GM12878 (cell line): ENCODE measurements around the gene DNAJC18. TPM values are rescaled to one million over a fixed set of nuclear protein-coding genes. Genes with fewer than 3 reads are reported as not detected.

Experiments used
- CREB1 ChIP-seq: IDR thresholded peaks from 2 replicates; pipeline ENCODE4 v1.6.1; 2012; ENCODE audit warnings: low read depth, mild to moderate bottlenecking, inconsistent platforms
- KLF5 ChIP-seq: fragments of 450-650 bp; IDR thresholded peaks from 2 replicates; pipeline ENCODE4 v1.6.1; 2014; ENCODE audit warnings: mild to moderate bottlenecking; ENCODE audit not compliant: partially characterized antibody
- PAX5 ChIP-seq: IDR thresholded peaks from 2 replicates; pipeline ENCODE4 v1.6.1; 2011; ENCODE audit warnings: low read depth, low read length, borderline replicate concordance
- REST ChIP-seq: IDR thresholded peaks from 2 replicates; pipeline ENCODE4 v1.6.1; 2012; ENCODE audit warnings: mild to moderate bottlenecking, low read depth, low read length
- SP1 ChIP-seq: IDR thresholded peaks from one replicate; pipeline ENCODE4 v1.6.1; 2011; ENCODE audit warnings: low read depth, low read length
- SPI1 ChIP-seq: IDR thresholded peaks from 2 replicates; pipeline ENCODE4 v1.6.1; 2011; ENCODE audit warnings: low read depth, mild to moderate bottlenecking, low read length, moderate library complexity, borderline replicate concordance; ENCODE audit not compliant: insufficient read depth
- STAT1 ChIP-seq: fragments of 450-650 bp; conservative IDR thresholded peaks from 2 replicates; pipeline ENCODE4 v1.6.1; 2014; ENCODE audit warnings: antibody characterized with exemption, mild to moderate bottlenecking
- TAF1 ChIP-seq: IDR thresholded peaks from 2 replicates; pipeline ENCODE4 v1.6.1; 2011; ENCODE audit warnings: mild to moderate bottlenecking, low read depth, low read length, borderline replicate concordance
- TCF7 ChIP-seq: IDR thresholded peaks from 2 replicates; pipeline ENCODE4 v1.6.1; 2014; ENCODE audit warnings: antibody characterized with exemption, borderline replicate concordance
- polyA plus RNA-seq, 11 experiments: library from polyadenylated mRNA; depleted of rRNA in 4 of 11; unstranded in 6 of 11; stranded (reverse) in 5 of 11; fragments of >200 nt; fragmentation: Nextera tagmentation in 4 of 11; fragmentation: Illumina TruSeq in 1 of 11; extraction: Ambion mirVana in 4 of 11; extraction: Trizol in 1 of 11; gene quantifications; 1 replicate in 1 of 11; 2 replicates in 10 of 11; pipeline versions ENCODE4 v1.2.1 to v1.2.3, GENCODE V29; 2011 to 2016; ENCODE audit warnings: inconsistent platforms in 2 of 11, missing spikeins in 2 of 11, low read depth in 1 of 11
- total RNA-seq, 4 experiments: library from RNA; depleted of rRNA in 3 of 4; stranded (reverse); fragments of >200 nt in 3 of 4; fragmentation: Illumina TruSeq in 1 of 4; extraction: Trizol in 1 of 4; gene quantifications; 2 replicates each; pipeline versions ENCODE4 v1.2.1 to v1.2.3, GENCODE V29; 2013 to 2021
- TF ChIP-seq, protein P1 (sequence below): fragments of 450-650 bp; IDR thresholded peaks from 2 replicates; pipeline ENCODE4 v1.6.1; 2016; ENCODE audit warnings: mild to moderate bottlenecking
- TF ChIP-seq, protein P2 (sequence below): fragments of 450-650 bp; IDR thresholded peaks from 2 replicates; pipeline ENCODE4 v1.6.1; 2016; ENCODE audit warnings: mild to moderate bottlenecking, moderate library complexity, borderline replicate concordance
- TF ChIP-seq, protein P3 (sequence below): IDR thresholded peaks from 2 replicates; pipeline ENCODE4 v1.6.1; 2012; ENCODE audit warnings: low read depth, low read length, improper control_type of control experiment

Gene DNAJC18
- total and polyA plus RNA-seq, 10 of the 15 experiments (the other 5 are each of a cell fraction or from before 2014, with no cell fraction given), result 6.4 to 26.7 (median 17.7) TPM

DNA sequence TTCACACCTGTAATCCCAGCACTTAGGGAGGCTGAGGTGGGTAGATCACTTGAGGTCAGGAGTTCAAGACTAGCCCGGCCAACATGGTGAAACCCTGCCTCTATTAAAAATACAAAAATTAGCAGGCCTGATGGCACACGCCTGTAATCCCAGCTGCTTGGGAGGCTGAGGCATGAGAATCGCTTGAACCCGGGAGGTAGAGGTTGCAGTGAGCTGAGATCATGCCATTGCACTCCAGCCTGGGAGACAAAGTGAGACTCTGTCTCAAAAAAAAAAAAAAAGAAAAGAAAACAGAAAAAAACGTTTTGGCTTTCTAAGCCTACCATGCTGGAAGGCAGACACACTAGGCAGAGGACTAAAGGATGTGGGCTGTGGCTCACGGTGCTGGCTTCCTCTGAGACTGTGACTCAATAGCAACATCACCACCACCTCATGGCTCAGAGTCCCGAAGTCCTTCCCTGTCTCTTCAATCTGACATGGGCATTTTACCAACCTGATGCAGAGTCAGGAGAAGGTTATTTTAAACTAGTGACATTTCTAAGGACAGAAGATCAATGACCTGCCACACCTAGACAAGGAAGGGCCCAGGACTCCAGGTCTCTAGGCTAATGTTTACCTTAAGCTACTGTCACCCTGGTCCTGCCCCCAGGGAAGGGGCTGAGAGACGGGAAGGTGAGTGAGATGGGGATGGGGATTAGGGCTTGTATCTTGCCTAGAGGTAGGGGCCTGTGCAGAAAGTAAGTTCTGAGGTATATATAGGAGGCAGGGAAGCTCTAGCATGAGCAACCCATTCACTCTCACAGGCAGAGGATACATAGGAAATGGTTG is 19.5 kb upstream of the DNAJC18 start (continued):
- TF ChIP-seq, protein P1, sequence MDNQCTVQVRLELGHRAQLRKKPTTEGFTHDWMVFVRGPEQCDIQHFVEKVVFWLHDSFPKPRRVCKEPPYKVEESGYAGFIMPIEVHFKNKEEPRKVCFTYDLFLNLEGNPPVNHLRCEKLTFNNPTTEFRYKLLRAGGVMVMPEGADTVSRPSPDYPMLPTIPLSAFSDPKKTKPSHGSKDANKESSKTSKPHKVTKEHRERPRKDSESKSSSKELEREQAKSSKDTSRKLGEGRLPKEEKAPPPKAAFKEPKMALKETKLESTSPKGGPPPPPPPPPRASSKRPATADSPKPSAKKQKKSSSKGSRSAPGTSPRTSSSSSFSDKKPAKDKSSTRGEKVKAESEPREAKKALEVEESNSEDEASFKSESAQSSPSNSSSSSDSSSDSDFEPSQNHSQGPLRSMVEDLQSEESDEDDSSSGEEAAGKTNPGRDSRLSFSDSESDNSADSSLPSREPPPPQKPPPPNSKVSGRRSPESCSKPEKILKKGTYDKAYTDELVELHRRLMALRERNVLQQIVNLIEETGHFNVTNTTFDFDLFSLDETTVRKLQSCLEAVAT, result peak; percentile 37; the same call in 1 of the 2 replicates
- no peak for TF ChIP-seq REST
- TF ChIP-seq STAT1, result no peak
- TF ChIP-seq TAF1, result no peak
- peak; percentile 27; the same call in 1 of the 2 replicates for TF ChIP-seq PAX5
- TF ChIP-seq KLF5, result no peak
- TF ChIP-seq TCF7, result no peak
- TF ChIP-seq CREB1, result peak; percentile 90
- TF ChIP-seq SPI1, result peak; percentile 15; the same call in 1 of the 2 replicates
- TF ChIP-seq SP1, result no peak
- TF ChIP-seq, protein P2, sequence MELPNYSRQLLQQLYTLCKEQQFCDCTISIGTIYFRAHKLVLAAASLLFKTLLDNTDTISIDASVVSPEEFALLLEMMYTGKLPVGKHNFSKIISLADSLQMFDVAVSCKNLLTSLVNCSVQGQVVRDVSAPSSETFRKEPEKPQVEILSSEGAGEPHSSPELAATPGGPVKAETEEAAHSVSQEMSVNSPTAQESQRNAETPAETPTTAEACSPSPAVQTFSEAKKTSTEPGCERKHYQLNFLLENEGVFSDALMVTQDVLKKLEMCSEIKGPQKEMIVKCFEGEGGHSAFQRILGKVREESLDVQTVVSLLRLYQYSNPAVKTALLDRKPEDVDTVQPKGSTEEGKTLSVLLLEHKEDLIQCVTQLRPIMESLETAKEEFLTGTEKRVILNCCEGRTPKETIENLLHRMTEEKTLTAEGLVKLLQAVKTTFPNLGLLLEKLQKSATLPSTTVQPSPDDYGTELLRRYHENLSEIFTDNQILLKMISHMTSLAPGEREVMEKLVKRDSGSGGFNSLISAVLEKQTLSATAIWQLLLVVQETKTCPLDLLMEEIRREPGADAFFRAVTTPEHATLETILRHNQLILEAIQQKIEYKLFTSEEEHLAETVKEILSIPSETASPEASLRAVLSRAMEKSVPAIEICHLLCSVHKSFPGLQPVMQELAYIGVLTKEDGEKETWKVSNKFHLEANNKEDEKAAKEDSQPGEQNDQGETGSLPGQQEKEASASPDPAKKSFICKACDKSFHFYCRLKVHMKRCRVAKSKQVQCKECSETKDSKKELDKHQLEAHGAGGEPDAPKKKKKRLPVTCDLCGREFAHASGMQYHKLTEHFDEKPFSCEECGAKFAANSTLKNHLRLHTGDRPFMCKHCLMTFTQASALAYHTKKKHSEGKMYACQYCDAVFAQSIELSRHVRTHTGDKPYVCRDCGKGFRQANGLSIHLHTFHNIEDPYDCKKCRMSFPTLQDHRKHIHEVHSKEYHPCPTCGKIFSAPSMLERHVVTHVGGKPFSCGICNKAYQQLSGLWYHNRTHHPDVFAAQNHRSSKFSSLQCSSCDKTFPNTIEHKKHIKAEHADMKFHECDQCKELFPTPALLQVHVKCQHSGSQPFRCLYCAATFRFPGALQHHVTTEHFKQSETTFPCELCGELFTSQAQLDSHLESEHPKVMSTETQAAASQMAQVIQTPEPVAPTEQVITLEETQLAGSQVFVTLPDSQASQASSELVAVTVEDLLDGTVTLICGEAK, result no peak
- TF ChIP-seq, protein P3, sequence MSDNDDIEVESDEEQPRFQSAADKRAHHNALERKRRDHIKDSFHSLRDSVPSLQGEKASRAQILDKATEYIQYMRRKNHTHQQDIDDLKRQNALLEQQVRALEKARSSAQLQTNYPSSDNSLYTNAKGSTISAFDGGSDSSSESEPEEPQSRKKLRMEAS, result 0 out of 2 replicates have a peak, but pooled peaks have one; percentile 48
- TF ChIP-seq, all 136 proteins: peak for 13
